ENCODE measurements around the gene BRS3. TPM values are rescaled to one million over a fixed set of nuclear protein-coding genes. Genes with fewer than 3 reads are reported as not detected.

Gene BRS3
- total RNA-seq, 2 donors from 2014 or later: not detected

- no peaks in the 10 kb centered on the region for H3K36me3 ChIP-seq (replicated peaks in 1 of 2; ENCODE audit: insufficient read depth in 1 of 2, low read depth in 2 of 2)
- H3K27ac ChIP-seq: no peak within 1 kb of the TSS
- no peak for TF ChIP-seq POLR2A (IDR thresholded peaks at IDR 0.05)
- TF ChIP-seq CTCF (IDR thresholded peaks at IDR 0.05): no peak
- no peaks in the 10 kb centered on the region for H3K4me1 ChIP-seq
- H3K4me3 ChIP-seq: no peak within 1 kb of the TSS
- intact Hi-C loops (cut with DNase I): no loop called here
- DNase-seq: no peak
- ATAC-seq: no peak
- no peaks in the 10 kb centered on the region for H3K27me3 ChIP-seq
- 52 to 54% methylated on average over 3 of the region's 3 CpGs for WGBS, 2 donors
- H3K9me3 ChIP-seq: no peaks in the 10 kb centered on the region
These were observed 44.2 kb downstream of the BRS3 start, which contains the start of gene VGLL1 for GRCh38 chrX:136531951-136532350. Gene VGLL1, plus strand, starts transcription at chrX:136532215. Its CDS starts 3,806 bp downstream, at chrX:136536021.

- intact Hi-C loops (cut with DNase I): no loop called here
- no peak overlapping the region for H3K4me3 ChIP-seq
- 73 to 90% methylated on average over 2 of the region's 2 CpGs for WGBS, 2 donors
- DNase-seq (no peak), ATAC-seq (no peak)
- no peaks in the 10 kb centered on the region for H3K27me3 ChIP-seq
- TF ChIP-seq POLR2A (IDR thresholded peaks at IDR 0.05) (no peak), CTCF (IDR thresholded peaks at IDR 0.05) (no peak)
- no peaks in the 10 kb centered on the region for H3K9me3 ChIP-seq
- H3K4me1 ChIP-seq: no peaks in the 10 kb centered on the region
- H3K36me3 ChIP-seq (replicated peaks in 1 of 2; ENCODE audit: insufficient read depth in 1 of 2, low read depth in 2 of 2): no peaks in the 10 kb centered on the region
- no peak overlapping the region for H3K27ac ChIP-seq
These were observed 46.4 kb downstream of the BRS3 start for GRCh38 chrX:136534131-136534530.

GRCh38 chrX:136538811-136539210 is 51.1 kb downstream of the BRS3 start:
- Histone ChIP-seq H3K9me3 (no peaks in the 10 kb centered on the region), H3K27ac (no peak overlapping the region), H3K4me1 (no peaks in the 10 kb centered on the region), H3K4me3 (no peak overlapping the region), H3K36me3 (replicated peaks in 1 of 2; ENCODE audit: insufficient read depth in 1 of 2, low read depth in 2 of 2) (no peaks in the 10 kb centered on the region), H3K27me3 (no peaks in the 10 kb centered on the region)
- TF ChIP-seq CTCF (IDR thresholded peaks at IDR 0.05): no peak
- TF ChIP-seq POLR2A (IDR thresholded peaks at IDR 0.05): no peak
- WGBS, 2 donors: 69 to 83% methylated on average over 2 of the region's 2 CpGs
- no peak for DNase-seq
- no peak for ATAC-seq
- intact Hi-C loops (cut with DNase I): no loop called here

- no peak for TF ChIP-seq CTCF (IDR thresholded peaks at IDR 0.05)
- TF ChIP-seq POLR2A (IDR thresholded peaks at IDR 0.05): no peak
- ATAC-seq: no peak
These were observed 52.5 kb downstream of the BRS3 start for GRCh38 chrX:136540226-136540625.

GRCh38 chrX:136541294-136541693 is 53.5 kb downstream of the BRS3 start:
- Histone ChIP-seq H3K4me3 (no peak overlapping the region), H3K36me3 (replicated peaks in 1 of 2; ENCODE audit: insufficient read depth in 1 of 2, low read depth in 2 of 2) (no peaks in the 10 kb centered on the region), H3K4me1 (no peaks in the 10 kb centered on the region), H3K9me3 (no peaks in the 10 kb centered on the region), H3K27me3 (no peaks in the 10 kb centered on the region), H3K27ac (no peak overlapping the region)
- intact Hi-C loops (cut with DNase I): loop anchor here (10.0 kb wide), 1 partner anchor 56 kb away; the partner anchor contains the start of gene BRS3
- DNase-seq: no peak
- WGBS, 2 donors: 47 to 50% methylated on average over 3 of the region's 3 CpGs
- no peak for TF ChIP-seq CTCF (IDR thresholded peaks at IDR 0.05)
- no peak for TF ChIP-seq POLR2A (IDR thresholded peaks at IDR 0.05)
- no peak for ATAC-seq

More at GRCh38 chrX:136540226-136540625, 52.5 kb downstream of the BRS3 start:
- DNase-seq: no peak
- intact Hi-C loops (cut with DNase I): loop anchor here (10.0 kb wide), 1 partner anchor 55 kb away; the partner anchor contains the start of gene BRS3
- no peaks in the 10 kb centered on the region for H3K4me1 ChIP-seq
- WGBS, 2 donors: 79 to 88% methylated on average over 5 of the region's 5 CpGs
- no peaks in the 10 kb centered on the region for H3K9me3 ChIP-seq
- H3K36me3 ChIP-seq (replicated peaks in 1 of 2; ENCODE audit: insufficient read depth in 1 of 2, low read depth in 2 of 2): no peaks in the 10 kb centered on the region
- H3K27me3 ChIP-seq: no peaks in the 10 kb centered on the region
- no peak overlapping the region for H3K27ac ChIP-seq
- no peak overlapping the region for H3K4me3 ChIP-seq

Data from body of pancreas (tissue), 4 donors.